NCI-H146 (cell line): ENCODE results near the gene PAPLN.

ENCODE experiments used
- DNase-seq: peaks from one replicate; lab custom pipeline; 2025; lab: John Stamatoyannopoulos, UW

Gene PAPLN

DNA sequence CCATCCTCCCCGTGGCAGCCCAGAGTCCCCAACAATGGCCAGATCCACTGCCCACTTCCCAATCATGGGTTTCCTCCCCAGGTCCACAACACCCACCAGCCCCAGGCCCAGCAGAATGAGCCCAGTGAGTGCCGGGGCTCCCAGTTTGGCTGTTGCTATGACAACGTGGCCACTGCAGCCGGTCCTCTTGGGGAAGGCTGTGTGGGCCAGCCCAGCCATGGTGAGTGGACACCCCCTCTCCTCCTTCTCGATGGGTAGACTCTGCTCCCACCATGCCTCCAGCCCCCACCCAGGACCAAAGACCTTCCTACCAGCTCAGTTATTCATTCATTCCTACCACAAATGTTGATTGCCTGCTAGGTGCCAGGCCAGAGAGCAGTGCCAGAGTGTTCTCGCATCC lies 23.8 kb downstream of the PAPLN start:
- no peak for DNase-seq

DNA sequence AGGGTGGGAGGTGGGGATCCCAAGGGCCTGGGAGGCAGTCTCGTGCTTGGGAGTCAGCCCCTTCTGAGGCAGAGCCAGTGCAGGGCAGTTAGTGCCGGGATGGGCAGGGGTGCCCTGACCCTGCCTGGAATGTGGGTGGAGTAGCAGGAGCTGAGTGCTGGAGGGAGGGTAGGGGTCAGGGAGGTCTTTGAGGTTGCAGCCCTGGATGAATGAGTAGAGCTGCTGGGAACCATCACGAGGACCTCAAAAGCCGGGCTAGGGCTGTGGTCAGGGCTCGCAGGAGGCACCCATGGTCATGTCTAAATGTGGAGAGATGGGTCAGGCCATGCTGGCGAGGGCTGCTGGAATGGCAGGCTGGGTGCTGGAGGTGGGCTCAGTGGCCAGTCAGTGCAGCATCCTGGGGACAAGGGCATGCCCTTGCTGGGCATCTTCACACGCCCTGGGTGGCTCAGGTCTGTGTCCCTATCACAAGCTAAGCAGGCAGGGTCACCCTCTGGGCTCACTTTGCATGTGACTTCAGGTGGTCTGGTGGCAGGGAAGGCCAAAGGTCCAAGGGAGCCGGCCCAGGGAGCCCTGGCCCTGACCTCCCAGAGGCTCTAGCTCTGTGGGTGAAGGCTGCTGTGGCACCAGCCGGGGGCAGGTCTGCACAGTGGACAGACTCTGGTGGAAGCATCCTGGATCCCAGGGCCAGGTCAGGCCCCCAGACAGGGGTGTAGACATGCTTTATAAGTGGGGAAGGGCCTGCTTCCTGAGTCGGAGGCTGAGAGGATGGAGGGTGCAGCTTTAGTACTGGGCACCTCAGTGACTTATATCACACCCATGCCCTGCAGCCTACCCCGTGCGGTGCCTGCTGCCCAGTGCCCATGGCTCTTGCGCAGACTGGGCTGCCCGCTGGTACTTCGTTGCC lies 24.5 kb downstream of the PAPLN start:
- DNase-seq = no peak

DNA sequence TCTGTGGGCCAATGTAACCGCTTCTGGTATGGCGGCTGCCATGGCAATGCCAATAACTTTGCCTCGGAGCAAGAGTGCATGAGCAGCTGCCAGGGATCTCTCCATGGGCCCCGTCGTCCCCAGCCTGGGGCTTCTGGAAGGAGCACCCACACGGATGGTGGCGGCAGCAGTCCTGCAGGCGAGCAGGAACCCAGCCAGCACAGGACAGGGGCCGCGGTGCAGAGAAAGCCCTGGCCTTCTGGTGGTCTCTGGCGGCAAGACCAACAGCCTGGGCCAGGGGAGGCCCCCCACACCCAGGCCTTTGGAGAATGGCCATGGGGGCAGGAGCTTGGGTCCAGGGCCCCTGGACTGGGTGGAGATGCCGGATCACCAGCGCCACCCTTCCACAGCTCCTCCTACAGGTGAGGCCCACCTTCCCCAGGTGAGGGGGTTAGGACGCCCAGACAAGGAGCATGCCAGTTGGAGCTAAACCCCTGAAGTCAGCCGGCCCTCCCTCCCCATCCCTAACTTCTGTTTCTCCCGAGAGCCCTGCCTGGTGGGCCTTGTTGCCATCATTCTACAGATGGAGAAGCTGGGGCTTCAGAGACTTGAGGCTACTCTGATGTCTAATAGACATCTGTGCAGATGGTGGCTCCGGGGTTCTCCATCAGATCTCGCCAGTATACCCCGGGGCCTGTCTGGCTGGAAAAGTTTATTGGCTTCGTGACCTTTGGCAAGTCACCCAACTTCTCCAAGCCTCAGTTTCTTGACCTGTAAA lies 25.3 kb downstream of the PAPLN start:
- DNase-seq = no peak

DNA sequence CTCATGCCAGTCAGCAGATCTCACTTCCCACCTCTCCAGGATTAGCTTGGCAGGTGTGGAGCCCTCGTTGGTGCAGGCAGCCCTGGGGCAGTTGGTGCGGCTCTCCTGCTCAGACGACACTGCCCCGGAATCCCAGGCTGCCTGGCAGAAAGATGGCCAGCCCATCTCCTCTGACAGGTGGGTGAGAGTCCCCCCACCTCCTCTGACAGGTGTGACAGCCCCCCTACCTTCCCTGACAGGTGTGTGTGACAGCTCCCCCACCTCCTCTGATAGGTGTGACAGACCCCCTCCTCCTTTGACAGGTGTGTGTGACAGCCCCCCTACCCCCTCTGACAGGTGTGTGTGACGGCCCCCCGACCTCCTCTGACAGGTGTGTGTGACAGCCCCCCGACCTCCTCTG lies 26.3 kb downstream of the PAPLN start:
- no peak for DNase-seq

DNA sequence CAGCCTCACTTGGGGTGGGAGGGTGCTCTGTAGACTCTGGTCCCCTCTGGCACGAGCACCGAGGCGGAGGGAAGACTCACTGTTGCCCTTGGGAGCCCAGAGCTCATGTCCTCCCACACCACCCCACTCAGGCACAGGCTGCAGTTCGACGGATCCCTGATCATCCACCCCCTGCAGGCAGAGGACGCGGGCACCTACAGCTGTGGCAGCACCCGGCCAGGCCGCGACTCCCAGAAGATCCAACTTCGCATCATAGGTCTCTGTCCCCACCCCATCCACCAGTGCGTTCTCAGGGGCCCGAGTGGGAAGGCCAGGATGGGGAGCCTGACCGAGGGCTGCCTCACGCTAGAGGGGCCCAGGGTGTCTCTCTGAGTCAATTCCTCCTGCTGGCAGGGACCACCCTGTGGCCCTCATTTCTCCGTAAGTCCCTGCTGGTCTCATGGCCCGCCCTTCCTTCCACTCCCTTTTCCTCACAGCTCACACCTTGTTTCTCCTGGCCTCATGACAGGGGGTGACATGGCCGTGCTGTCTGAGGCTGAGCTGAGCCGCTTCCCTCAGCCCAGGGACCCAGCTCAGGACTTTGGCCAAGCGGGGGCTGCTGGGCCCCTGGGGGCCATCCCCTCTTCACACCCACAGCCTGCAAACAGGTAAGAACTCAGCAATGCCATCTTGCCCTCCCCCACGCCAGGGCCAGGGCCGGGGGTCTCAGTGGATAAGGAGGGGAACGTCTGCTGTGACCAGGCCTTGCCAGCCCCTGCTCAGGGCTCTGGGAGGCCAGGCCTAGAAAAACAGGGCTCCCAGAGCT lies 27.0 kb downstream of the PAPLN start:
- no peak for DNase-seq

DNA sequence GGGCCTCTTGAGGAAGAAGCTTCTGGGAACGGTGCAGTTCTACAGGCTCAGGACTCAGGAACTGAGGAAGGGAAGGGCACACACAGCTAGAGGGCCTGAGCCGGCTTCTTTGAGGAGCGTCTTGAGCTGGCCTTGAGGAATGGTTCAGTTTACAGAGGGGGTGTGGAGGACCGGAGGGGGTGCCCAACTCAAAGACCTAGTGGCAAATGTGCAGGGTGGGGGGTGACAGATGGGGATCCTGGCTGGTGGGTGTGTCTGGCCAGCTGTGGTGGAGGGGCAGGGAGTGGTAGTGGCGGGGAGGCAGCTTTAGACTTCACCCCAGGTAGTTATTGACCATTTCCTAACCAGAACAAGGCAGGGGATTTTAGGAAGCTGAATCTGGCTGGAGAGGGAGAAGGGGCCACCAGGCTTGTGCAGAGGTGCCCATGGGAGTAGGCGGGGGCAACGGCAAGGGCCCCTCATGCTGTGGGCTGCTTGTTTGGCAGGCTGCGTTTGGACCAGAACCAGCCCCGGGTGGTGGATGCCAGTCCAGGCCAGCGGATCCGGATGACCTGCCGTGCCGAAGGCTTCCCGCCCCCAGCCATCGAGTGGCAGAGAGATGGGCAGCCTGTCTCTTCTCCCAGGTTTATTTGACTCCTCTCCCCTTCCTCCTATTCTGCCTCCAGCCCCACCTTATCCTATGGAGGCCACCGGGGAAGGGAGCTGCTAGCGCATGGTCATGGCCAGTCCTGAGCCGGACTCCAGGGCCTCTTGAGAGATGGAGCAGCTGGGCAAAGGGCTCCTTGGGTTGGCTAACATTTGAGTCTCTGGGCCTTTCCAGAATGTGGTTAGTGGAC lies 27.8 kb downstream of the PAPLN start:
- no peak for DNase-seq

DNA sequence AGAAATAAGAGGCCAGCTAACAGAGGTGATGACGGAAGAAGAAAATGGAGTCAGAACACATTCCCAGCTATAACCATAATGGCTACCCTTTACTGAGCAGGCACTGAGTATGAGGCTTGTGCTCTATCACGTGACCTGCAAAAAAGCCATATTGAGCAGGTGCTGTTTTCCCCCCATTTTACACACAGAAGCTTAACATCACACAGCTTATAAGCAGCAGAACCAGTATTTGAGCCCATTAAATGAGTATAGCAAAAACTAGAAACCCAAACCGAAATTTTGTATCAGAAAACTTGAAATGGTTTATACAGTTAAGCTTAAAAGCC lies 28.4 kb downstream of the PAPLN start:
- no peak for DNase-seq

DNA sequence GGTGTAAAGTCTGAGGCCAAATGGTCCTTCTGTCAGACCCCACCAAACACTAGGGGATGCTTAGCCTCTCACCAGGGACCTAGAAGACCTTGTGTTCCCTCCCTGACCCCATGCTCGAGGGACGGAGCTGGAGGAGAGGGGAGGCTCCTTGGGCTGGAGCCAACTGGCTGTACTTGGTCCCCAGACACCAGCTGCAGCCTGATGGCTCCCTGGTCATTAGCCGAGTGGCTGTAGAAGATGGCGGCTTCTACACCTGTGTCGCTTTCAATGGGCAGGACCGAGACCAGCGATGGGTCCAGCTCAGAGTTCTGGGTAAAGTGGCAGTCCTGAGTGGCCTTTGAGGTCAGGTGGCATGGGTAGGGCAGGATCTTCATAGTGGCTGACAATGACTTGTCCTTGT lies 29.0 kb downstream of the PAPLN start:
- DNase-seq = no peak

DNA sequence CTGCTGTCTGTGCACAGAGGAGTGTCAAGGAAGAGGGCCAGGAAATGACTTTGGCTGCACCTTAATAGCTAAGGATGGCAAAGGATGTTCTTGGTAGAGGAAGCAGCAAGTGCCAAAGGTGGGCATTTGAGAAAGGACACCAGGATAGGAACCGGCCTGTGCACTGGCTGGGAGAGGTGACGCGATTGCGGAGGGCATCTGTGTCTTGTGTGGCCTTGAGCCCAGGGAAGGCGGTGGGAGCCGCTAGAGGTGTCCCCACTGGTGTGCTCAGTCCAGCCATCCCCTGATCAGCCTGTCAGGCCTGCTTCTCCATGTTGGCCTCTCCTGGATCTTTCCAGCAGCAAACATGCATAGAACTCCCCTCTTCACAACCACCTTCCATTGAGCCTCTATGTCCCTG lies 30.2 kb downstream of the PAPLN start:
- DNase-seq = no peak

DNA sequence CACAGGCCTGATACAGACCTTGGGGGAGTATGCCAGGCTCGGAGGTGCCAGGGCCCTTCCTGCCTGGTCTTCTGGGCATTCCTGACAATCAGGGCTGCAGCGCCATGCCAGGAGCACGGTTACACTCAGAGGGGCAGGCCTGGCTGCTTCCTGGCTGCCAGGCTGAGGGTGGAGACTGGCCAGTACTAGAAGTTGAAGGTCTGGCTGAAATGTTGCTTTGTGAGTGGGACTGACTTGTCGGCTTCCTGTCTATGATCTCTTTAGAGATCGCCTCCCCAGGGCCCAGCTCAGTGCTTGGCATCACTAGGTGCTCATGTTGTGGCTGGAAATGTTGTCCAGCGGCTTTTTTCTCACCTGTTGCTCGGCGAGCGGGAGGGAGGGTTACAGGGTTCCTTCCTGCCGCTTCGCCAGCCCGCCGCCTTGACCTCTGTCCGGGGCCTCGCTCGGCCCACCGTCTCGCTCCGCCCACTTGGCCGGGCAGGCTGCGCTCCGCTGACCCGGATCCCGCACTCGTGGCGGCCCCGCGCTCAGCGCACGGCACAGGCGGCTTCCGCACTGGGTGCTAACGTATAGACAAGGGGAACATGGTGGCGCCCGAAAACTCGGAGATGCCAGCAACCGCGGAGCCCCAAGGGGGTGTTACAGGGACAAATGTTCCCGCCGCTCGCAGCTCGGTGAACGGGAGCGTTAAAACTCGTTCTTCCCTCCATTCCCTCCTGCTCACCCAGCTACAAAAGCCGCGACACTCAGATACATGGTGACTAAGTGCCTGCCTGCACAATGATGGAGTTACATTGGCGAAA lies 32.6 kb downstream of the PAPLN start:
- DNase-seq = no peak

DNA sequence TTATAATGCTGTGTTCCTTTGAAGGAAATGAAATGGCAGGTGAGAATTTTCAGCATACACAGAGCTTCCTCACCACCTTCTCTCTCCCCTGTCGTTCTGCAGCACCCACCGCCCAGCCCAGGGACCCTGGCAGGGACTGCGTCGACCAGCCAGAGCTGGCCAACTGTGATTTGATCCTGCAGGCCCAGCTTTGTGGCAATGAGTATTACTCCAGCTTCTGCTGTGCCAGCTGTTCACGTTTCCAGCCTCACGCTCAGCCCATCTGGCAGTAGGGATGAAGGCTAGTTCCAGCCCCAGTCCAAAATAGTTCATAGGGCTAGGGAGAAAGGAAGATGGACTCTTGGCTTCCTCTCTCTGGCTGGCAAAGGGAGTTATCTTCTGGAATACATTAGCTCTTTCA lies 35.1 kb downstream of the PAPLN start:
- no peak for DNase-seq

DNA sequence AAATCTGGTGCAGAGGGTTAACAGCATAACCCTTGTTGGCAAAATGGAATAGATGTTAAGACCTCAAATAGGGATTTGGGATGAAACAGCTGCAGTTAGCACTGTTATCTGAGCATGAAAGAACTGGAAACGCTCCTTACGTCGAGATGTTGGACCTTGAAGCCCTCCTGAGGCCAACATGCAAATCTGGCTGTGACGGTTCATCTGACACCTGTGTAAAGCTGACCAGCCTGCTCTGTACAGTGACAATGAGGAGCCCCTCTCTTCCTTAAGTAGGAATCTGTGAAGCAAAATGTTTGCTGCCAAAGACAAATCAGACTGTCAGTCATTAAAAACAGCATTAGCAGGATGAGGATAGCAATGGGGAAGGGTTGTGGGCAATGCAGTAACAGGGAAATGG lies 36.5 kb downstream of the PAPLN start:
- DNase-seq = no peak

DNA sequence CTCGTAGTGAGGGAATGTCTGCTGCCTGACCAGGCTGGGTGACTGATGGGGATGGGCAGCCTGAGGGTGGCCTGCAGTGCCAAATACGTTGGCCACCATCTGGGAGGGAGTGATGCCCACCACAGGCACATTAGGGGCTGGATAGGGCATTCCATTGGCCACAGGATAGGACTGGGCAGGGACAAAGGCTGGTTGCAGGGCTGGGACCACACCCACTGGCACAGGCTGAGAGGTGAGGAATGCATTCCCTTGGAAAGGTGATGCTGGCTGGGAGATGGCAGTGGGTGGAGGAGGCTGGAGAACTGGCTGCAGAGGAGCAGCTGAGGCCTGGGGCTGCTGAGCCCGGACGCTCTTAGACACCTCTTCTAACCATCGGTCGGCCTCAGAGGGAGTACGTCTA lies 39.5 kb downstream of the PAPLN start:
- DNase-seq = no peak

DNA sequence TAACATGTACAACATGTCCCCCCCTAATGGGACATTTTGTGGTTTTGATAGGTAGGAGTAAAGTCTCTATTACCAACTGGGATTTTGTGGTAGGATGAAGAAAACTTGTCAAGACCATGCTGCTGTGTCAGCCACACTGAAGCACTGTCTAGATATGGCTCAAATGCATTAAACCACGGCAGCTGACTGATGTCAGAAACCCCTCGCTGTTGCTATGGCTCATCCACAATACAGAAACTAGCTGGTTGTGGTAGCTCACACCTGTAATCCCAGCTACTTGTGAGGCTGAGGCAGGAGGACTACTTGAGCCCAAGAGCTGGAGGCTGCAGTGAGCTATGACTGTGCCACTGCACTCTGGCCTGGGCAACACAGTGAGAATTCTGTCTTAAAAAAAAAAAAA lies 40.1 kb downstream of the PAPLN start:
- DNase-seq = no peak

DNA sequence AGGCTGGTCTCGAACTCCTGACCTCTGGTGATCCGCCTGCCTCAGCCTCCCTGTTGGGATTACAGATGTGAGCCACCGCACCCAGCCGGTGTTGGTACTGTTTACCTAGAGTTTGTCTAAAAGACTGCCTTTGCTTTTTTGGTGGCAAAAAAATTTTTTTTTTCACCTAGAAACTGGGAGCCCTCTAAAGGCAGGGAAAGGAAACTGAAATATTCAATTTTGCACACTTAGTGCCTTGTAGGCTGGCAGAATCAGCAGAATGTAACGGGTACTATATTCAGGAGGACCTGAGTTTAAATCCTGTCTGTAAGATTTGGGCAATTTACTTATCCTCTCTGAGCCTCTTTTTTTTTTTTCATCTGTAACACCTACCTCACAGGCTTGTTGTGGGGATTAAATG lies 43.6 kb downstream of the PAPLN start:
- no peak for DNase-seq

DNA sequence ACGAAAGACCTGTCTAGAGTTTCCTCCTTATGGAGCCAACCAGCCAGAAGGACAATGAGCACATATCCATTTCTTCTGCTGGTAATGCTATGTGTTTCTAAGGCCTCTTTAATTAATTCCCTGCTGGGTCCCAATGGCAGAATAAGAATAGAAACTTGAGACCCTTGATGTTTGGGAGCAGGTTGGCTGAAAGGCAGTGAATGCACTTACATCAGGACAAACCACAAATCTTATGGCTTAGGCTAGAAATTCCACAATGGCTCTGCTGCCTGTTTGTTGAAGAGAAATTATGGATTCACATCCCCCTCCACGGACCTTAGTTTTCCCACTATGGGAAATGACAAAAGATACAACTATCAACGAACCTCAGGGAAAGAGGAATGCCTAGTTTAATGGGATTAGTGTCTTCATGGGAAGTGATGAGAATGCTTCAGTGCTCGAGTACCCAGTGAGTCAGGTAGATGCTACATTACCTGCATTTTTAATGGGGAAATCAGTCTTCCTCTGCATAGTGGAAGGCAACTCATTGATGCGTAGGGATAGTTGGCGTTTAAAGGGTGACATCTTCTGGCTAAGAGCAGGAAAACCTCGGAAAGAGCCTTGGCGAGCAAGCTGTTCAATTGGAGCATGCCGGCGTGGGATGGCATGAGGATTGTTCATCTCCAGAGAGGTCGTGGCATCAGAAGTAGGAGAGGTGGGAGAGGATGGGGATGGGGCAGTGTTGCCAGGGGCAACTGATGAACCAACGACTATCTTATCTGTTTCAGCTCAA lies 46.5 kb downstream of the PAPLN start:
- DNase-seq = no peak

DNA sequence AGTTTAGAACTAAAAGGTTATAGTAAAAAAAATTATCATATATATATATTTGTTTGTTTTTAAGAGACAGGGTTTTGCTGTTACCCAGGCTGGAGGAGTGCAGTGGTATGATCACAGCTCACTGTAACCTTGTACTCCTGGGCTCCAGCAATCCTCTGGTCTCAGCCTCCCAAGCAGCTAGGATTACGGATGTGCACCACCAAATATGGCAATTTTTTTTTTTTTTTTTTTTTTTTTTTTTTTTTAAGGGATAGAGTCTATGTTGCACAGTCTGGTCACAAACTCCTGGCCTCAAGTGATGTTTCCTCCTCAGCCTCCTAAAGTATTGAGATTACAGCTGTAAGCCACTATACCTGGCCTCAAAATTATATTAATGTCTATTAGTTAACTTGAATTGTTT lies 48.7 kb downstream of the PAPLN start:
- no peak for DNase-seq

DNA sequence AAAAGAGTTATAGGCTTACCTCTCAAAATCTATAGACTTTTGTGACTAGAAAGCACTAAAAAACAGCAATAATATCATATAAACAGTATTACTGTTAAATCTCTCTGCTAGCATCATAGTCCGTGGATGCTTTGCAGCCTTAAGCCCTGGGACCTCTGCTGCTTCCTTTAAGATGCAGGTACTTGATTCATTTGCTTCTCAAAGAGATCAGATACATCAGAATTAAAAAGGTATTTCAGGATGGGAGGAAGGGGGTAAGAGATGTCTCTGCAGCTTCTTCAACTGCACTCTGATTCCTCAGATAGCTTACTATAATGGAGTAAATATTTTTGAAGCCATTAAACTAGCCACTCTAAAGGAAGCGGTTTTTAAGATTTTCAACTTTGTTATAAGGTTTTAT lies 49.3 kb downstream of the PAPLN start:
- DNase-seq = no peak

DNA sequence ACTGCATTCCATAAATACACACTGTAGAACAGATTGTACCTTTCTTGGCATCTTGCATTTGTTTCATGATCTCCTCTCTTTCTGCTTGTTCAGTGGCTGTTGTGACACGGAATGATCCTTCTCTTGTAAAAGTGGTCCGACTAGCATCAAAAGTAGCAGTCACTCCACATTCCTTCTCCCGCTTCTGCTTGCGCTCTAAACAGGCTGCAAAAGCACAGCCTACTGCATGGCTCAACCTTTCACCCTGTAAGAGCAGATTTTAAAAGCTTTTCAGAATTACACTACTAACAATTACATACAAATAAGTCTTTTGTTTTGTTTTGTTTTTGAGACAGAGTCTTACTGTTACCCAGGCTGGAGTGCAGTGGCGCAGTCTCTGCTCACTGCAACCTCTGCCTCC lies 49.8 kb downstream of the PAPLN start:
- DNase-seq = no peak

DNA sequence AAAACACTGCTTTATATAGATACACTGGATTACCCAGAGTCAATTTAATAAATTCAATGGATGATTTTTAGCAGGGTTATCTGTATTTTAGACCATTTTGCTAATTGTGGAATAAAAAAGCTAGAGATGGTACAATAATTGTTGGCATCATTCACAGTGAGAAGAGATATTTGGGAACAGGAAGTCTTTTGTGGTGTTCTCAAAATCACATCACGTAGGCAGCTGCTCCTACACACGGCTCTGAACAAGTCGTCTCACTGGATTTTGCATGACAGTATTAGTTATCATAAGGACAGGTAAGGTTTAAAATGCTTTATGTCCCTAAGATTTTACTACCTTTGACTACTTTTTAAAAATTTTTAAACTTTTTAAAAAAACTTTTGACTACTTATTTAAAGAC lies 52.0 kb downstream of the PAPLN start:
- DNase-seq = no peak
